Amniotic stem cell (primary cell): ENCODE data around the gene CDH4.

Source experiments
- DNase-seq: peaks from one replicate; lab custom pipeline; 2025; lab: John Stamatoyannopoulos, UW

The CDH4 gene

DNA sequence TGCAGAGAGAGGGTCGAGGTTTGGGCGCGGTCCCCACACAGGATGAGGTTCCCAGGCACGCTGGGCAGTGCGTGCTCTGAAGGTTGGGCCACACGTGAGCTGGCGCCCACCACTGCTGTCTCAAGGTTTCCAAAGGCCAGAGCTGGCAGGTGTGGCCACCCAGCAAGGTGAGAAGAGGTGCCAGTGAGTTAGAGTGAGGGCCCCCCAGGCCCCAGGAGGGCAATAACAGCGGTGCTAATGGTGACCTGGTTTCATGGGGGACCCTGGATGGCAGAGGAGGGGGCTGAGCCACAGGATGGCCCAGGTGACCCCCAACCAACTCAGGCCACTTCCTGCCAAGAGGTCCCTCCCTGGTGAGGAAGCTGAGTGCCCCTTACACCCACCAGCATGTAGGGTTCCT is 628.6 kb downstream of the CDH4 start:
- DNase-seq = no peak

- no peak for DNase-seq
These were observed 629.4 kb downstream of the CDH4 start for GRCh38 chr20:61881416-61881815.

DNA sequence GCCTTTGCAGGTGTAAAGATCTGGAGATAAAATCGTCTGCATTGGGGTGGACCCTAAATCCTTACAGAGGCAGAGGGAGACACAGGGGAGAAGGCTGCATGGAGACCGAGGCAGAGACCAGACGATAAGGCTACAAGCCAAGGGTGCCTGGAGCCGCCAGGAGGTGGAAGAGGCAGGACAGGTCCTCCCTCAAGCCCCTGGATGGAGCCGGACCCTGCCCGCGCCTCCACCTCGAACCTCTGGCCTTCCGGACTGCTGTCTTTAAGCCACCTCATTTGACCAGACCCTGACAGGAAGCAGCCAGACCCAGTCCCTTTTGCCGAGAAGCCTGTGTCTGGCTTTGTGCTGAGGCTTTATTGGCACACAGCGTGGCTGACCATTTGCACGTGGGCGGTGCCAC is 629.8 kb downstream of the CDH4 start:
- no peak for DNase-seq

DNA sequence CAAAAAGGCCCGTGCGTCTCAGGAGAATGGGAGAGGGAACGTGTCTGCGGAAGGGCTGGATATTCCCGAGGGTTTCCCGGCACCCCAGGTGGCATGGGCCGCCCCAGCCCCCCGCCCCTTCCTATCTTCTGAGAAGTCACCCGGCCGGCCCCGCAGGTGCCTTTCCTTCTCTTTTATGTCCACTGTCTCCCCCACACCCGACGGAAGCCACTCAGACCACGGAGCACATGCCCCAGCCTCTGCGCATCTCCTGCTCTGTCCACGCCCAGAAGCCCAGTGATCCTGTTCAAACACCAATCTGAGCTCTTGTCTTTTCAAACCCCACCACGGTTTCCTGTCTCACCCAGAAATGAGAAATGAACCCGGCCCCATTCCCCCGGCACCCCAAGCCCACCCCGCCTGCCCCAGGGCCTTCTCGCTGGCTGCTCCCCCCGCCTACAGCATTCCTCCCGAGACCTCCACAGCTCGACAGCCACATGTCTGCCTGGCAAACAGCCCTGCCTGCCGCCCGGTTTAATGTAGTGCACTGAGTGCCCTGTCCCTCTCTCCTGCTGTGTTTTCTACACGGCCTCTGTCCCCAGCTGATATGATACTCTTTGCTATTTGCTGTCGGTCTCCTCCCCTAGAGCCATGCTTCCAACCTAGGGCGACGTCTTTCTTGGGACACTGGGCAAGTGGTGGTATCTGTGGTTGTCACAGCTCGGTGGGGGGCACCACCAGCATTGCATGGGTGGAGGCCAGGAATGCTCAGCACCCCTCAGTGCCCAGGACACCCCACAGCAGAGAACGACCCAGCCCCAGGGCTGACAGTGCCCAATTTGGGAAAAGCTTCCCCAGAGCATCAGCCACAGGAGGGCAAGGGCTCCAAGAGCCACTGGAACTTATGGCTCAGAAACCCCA is 630.9 kb downstream of the CDH4 start:
- no peak for DNase-seq

DNA sequence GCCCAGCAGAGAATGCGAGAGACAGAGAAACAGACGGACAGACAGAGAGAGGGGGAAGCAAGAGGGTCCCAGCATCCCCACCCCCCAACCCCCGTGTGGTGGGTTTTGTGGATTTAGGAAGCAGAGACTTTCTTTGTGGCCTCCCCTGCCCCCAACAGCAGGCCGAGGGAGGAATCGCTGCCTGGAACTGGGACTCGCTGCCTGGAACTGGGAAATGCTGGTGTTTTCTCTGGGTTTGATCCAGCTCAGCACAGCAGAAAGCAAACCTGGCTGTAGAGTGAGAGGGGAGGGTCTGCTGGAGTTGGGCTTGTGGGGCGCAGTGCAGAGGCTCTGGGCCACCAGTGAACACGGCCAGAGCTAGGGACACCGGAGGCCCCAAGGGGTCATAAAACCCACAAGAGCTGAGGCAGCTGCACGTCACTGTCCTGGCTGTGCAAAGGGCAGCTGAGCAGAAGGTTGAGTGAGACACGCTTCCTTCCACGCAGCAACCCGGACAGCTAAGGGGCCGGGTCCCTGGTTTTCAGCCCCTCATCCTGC is 631.9 kb downstream of the CDH4 start:
- DNase-seq = no peak

DNA sequence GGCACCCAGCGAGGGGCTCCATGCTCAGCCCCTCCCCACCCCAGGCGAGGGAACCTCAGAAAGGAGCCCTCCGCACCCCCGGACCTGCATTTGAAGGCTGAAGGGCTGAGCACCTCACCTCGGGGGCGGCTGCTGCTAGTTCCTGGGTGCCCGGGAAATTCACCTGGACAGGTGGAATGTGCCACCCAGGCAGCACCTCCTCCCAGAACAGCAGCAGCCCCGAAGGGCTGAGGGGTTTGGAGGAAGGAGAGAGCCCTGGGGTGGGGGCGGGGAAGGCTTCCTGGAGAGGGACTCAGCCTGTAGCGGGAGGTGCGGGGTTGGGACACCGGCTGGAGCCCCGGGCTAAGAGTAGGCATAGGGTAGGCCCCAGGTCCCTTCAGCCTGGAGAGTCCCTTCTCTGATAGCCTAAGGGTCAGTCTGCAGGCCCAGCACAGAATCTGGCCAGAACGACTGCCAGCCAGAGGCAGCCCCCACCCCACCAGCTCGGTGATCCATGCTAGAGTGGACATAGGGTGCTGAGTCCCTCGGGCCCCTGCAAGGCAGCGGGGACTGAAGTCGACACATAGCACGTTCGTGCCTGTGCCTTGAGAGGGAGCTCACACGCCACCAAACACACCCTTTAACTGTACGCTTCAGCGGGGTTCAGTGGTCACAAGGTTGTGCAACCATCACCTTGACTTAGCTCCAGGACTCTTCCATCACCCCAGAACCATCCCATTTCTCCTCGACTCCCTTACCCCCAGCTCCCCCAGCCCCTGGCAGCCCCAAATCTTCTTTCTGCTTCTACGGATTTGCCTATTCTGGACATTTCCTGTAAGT is 632.7 kb downstream of the CDH4 start:
- DNase-seq = no peak

DNA sequence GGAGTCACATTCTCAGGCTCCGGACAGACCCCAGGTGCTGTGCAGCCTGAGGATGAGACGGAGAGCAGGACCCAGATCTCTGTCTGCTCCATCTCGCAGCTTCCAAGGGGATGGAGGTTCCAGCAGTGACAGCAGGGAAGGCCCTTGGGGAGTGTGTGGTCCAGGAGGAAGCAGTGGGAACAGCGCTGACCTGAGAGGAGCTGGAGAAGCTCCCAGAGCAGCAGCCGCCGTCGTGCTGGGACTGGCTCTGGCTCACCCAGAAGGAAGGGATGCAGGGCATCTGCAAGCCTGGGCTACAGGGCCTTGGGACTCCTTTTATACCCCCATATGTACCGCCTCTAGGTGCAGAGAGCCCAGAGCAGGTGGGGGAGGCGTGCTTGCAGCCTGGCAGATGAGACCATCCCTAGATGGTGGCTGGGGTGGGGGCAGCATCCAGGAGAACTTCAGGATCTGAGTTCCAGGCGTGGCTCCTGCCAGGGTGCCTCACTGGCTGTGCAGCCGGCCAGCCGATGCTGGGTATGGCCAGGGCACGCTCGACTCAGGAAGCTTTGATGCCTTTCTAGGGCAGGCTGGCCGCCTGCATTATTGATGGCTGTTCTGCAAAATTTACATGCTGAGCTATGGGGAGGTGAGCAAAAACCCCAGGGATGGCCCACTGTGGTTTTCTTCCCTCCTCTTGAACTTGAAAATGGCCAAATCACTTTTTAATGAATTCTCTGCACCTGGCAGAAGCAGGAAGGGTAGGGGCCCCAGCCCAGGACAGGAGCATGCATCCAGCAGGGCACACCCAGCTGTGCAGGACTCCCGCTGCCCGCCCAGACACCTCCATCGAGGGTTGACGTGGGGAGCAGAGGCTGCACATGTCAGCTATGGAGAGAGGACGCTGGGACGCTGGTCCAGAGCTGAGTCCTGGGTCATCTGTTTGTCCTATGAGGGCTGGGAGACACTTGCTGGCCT is 634.0 kb downstream of the CDH4 start:
- no peak for DNase-seq

DNA sequence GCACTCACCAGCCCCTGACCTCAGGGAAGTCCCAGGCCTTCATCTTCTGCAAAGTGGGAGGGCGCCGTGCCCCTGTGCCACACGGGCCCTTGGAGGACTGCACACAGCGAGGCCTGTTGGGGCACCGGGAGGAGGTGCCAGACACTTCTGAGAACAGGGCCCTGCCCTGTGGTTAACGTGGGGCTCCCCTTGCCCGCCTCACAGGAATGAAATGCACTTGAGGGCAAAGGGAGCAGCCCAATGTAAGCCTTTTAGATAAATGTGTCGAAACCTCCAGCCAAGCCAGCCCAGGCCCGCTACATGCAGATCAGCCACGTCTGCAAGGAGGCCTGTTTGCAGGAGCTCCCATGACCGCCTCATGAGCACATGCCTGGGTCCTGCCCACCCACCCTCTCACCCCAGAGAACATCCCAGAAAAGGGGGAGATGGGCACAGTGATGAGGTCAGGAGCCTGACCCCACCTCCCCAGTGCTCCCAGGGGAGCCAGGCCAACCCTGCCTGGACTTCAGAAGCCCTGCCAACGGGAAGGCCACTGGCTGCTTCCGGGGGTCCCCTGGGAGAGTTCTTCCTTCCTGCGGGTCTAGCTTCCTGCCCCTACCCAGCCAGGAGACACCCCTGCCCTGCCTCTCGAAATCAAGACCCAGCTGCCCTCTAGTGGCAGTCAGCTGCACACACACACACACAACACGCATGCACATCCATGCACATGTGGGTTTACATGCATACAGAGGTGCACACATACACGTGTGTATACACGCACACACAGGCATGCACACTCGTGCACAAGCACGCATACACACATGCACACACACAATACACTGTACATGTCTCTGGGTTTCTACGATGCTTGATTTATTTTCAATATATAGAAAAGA is 634.9 kb downstream of the CDH4 start:
- DNase-seq = no peak

- DNase-seq = no peak
These were observed 635.6 kb downstream of the CDH4 start for GRCh38 chr20:61887596-61888093.

DNA sequence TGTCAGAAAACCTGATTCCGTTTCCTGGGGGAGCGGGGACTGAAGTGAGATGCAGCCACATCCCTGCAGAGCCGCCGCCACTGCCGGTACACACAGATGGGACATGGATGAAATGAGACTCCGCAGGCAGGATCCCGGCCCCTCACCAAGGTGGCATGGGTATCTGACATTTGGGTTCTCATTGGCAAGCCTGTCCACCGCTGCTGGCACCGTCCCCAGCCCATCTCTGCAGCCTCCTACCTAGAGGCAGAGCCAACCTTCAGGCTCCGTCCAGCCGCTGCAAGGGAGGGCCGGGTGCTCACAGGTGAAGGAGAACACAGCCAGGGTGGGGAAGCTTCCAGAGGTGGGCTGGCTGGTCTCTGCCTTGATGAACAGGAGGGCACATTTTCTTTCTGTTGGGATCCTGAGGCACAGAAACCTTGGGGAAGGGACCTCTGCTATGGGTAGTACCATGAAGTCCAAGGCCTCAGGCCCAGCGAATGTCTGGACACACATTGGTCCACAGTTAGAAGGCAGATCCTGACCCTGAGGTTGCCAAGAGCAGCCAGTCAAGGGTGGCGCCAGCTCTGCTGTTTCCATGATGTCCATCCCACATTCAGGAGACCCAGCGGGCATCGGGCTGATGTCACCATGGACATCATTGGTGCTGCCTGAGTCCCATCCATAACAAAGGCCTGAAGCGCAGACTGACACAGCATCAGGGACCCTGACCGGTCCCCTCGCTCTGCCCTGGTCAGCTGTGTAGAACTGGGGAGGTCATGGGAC is 636.2 kb downstream of the CDH4 start:
- DNase-seq = no peak

DNA sequence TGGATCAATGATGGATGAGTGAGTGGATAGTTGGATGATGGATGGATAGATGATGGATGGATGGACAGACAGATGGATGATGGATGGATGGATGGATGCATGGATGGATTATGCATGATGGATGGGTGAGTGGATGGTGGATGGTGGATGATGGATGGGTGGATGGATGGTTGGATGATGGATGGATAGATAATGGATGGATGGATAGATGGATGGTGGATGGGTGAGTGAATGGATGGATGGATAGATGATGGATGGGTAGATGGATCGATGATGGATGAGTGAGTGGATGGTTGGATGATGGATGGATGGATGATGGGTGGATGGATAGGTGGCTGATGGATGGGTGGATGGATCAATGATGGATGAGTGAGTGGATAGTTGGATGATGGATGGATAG is 637.6 kb downstream of the CDH4 start:
- no peak for DNase-seq

- DNase-seq = no peak
These were observed 638.1 kb downstream of the CDH4 start for GRCh38 chr20:61890210-61890609.

GRCh38 chr20:61891476-61891875 is 639.4 kb downstream of the CDH4 start:
- DNase-seq = no peak

GRCh38 chr20:61891916-61892649 is 640.0 kb downstream of the CDH4 start:
- DNase-seq = no peak

- no peak for DNase-seq
These were observed 643.0 kb downstream of the CDH4 start for GRCh38 chr20:61895016-61895415.

DNA sequence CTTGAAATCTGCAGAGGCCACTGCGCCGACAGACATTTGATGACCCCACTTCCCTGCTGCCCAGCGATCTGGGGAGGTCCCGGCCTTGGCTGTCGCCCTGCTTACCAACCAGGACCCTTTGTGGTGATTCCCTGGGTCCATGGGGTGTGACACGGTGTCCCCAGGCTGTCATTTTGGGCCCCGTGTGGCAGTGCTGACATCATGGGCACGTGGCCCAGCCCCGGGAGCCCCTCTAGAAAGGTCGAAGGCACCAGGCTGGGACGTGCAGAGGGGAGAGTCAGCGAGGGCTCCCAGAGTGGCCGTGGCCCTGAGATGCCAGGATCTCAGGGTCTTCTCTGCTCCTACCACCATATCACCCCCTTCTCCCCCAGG is 643.6 kb downstream of the CDH4 start:
- DNase-seq = no peak

DNA sequence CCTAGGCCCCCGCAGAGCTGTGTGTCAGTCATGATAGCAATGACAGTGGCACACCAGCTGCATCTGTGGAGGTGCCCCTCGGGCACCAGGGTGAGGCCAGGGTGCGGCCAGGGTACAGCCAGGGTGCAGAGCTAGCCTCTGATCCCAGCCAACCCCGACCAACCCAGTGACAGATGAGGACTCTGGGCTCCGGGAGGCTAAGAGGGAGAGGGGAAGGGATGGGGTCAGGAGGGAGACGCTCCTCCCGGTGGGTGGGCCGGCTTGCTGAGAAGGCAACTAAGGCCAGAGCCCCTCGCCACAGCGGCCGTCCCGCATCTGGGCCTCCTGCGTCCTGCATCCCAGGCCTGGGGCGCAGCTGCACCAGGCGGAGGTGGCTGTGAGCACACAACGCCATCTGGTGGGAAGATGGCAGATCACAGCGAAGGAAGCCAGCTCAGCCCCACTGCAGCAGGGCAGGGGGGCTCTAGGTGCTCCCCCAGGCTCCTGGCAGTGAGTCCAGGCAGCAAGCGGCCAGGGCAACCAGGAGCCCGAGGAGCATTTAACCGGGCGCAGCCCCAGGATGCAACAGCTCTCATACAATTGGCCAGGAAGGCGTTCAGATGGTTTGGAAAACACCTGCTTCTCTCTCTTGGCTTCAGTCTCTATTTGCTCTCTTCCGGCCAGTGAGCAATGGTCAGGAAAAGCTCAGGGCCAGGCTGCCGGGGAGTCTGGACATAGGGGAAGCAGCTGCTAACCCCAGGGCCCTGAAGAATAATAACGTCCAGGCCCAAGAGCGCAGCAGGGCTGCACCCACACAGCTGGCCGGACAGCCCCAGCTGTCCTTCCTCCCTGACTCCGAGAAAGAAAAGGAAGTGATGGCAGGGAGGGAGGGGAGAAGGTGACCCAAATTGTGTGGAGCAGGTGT is 644.2 kb downstream of the CDH4 start:
- DNase-seq = no peak
